Testis (tissue), 2 donors: ENCODE results near the gene CST2.

Experiments
- CTCF ChIP-seq, 3 experiments: fragments of 450-650 bp in 2 of 3; fragments of 200-600 bp in 1 of 3; sonication (generic) in 1 of 3; IDR thresholded peaks; one replicate each; pipeline ENCODE4 v1.5.1; 2016 to 2019; ENCODE audit warnings: antibody characterized with exemption in 3 of 3, mild to moderate bottlenecking in 2 of 3, moderate library complexity in 1 of 3
- POLR2A ChIP-seq: fragments of 450-650 bp; IDR thresholded peaks from one replicate; pipeline ENCODE4 v1.6.1; 2017; ENCODE audit warnings: antibody characterized with exemption, mild to moderate bottlenecking, moderate library complexity

GRCh38 chr20:23841693-23842092 lies 15.2 kb upstream of the CST2 start:
- TF ChIP-seq POLR2A (no peak), CTCF (IDR thresholded peaks at IDR 0.05) (no peak)
